ENCODE data around the gene ROBO1.

DNA sequence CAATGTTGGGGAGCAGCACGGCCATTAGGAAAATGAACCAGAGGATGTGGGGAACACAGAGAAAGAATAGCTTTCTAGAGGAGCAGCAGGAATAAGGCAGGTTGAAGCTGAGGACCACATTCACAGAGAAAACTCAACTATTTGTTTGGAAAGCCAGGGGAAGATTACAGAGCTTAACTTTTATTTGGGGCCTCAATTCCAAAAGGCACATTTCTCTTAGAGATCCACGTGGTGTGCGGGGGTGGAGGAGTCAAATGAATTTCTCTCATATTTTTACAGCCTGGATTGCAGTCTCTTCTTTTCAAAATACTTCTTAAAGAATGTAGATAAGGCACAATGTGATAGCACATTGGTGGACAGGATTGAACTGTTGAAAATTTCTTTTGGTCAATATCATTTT lies 253.7 kb downstream of the ROBO1 start:
- TF ChIP-seq FOXK2 (IDR thresholded peaks at IDR 0.05) (no peak), BHLHE40 (IDR thresholded peaks at IDR 0.05; ENCODE audit: borderline replicate concordance) (no peak), ZNF384 (IDR thresholded peaks at IDR 0.05) (no peak), FOXM1 (IDR thresholded peaks at IDR 0.05; ENCODE audit: borderline replicate concordance) (no peak), SP1 (IDR thresholded peaks at IDR 0.05) (no peak), TARDBP (IDR thresholded peaks at IDR 0.05) (no peak), ARNT (IDR thresholded peaks at IDR 0.05) (no peak), FOXA1 (IDR thresholded peaks at IDR 0.05) (no peak), SUZ12 (IDR thresholded peaks at IDR 0.05) (no peak), ELF4 (IDR thresholded peaks at IDR 0.05) (no peak)
